BE2C (cell line): ENCODE measurements around the gene CACNA2D3.
A peak's percentile ranks its signal among the peaks of the same experiment; 100 is the strongest.

Experiments
- DNase-seq: peaks from one replicate; pipeline ENCODE4 v3.0.0-alpha.2; 2020
- H3K27me3 ChIP-seq: fragments of 250-450 bp; sonication (Bioruptor Pico); 2 replicates; pipeline ENCODE4 v1.5.1; 2020; ENCODE audit warnings: mild to moderate bottlenecking
- H3K36me3 ChIP-seq: fragments of 250-450 bp; sonication (Bioruptor Pico); 2 replicates; pipeline ENCODE4 v1.5.1; 2020; ENCODE audit warnings: mild to moderate bottlenecking
- H3K4me1 ChIP-seq: fragments of 250-450 bp; sonication (Bioruptor Pico); 2 replicates; pipeline ENCODE4 v1.5.1; 2020
- H3K4me3 ChIP-seq: 2 replicates; pipeline ENCODE4 v1.5.1; 2011; ENCODE audit warnings: low read depth, low read length
- H3K9me3 ChIP-seq: fragments of 250-450 bp; sonication (Bioruptor Pico); 2 replicates; pipeline ENCODE4 v1.5.1; 2020
- TF ChIP-seq, protein P1 (sequence below): IDR thresholded peaks from 2 replicates; pipeline ENCODE4 v1.5.1; 2012; ENCODE audit warnings: mild to moderate bottlenecking, low read depth, low read length

CACNA2D3 gene

DNA sequence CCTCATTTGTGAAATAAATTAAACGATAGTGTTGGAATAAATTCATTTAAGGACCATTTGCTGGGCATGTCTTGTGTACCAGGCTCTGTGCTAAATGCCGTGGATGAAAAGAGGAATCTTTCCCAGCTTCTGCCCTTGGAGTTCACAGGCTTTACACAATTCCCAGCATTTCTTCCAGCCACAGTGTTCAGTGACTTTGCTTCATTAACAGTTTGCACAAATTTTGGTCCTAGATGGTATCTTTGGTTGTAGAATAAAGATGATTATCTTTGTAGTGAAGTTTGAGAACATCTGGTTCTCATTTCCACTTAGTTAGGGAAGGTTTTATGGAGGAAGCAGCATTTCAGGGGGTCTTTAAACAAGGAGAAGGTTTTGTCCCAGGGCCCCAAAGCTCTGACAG lies 705.4 kb downstream of the CACNA2D3 start:
- no peaks in the 10 kb centered on the region for H3K27me3 ChIP-seq
- DNase-seq: no peak
- H3K9me3 ChIP-seq: no peaks in the 10 kb centered on the region
- H3K4me1 ChIP-seq: no peaks in the 10 kb centered on the region
- no peak overlapping the region for H3K4me3 ChIP-seq
- H3K36me3 ChIP-seq: no peaks in the 10 kb centered on the region
- TF ChIP-seq, protein P1, sequence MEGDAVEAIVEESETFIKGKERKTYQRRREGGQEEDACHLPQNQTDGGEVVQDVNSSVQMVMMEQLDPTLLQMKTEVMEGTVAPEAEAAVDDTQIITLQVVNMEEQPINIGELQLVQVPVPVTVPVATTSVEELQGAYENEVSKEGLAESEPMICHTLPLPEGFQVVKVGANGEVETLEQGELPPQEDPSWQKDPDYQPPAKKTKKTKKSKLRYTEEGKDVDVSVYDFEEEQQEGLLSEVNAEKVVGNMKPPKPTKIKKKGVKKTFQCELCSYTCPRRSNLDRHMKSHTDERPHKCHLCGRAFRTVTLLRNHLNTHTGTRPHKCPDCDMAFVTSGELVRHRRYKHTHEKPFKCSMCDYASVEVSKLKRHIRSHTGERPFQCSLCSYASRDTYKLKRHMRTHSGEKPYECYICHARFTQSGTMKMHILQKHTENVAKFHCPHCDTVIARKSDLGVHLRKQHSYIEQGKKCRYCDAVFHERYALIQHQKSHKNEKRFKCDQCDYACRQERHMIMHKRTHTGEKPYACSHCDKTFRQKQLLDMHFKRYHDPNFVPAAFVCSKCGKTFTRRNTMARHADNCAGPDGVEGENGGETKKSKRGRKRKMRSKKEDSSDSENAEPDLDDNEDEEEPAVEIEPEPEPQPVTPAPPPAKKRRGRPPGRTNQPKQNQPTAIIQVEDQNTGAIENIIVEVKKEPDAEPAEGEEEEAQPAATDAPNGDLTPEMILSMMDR: no peak

DNA sequence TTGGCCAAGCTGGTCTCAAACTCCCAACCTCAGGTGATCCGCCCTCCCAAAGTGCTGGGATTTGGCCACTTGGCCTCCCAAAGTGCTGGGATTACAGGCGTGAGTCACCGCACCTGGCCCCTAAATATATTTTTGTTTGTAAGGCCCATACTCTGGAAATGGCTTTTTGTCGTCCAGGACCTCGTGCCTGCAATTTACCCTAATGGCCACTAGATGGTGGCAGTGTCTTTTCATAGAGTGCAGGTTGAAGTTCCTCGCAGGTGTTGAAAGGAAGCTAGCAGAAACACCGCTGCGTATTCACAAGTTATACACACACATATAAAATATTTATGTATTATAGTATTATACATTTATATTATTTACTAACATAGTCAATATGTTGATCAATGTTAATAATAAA lies 708.3 kb downstream of the CACNA2D3 start:
- Histone ChIP-seq H3K27me3 (no peaks in the 10 kb centered on the region), H3K9me3 (no peaks in the 10 kb centered on the region), H3K4me1 (no peaks in the 10 kb centered on the region), H3K36me3 (no peaks in the 10 kb centered on the region), H3K4me3 (no peak overlapping the region)
- TF ChIP-seq, protein P1: peak; percentile 58
- peak; percentile 16 for DNase-seq

DNA sequence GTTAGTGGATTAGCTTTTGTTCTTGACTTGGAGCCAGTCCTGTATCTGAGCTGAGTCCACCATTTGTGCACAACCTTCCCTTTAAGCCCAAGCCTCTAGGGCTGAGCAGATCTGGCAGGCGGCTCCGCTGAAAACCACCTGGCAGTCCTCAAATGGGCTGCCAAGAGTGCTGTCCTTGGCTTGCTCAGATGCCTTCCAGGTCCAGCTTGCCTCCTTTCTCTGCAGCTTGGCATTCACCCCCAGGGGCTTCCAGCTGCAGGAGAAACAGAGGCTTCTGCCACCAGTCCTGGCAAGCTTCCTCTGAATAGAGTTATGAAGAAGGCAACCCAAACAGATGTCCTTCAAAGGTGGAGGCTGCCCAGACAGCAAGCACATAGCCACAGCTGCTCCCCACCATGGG lies 708.8 kb downstream of the CACNA2D3 start:
- TF ChIP-seq, protein P1: no peak
- DNase-seq: no peak

DNA sequence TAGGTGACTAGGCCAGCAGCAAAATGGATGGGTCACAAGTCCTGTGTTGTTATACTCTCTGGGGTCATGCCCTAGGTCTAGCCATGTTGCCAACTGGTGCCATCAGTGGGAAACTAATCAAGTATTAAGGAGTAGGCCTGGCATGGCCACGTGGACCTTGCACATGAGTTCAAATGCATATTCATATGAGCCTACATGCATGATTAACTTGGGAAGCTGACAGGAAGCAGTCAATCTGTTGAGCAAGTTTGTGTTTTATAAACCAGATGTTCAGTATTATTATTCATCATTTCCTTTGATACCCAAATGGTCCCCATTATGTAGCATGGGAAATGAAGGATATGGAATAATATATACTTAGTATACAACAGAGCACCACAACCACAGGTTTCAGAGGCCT lies 710.5 kb downstream of the CACNA2D3 start:
- DNase-seq: no peak
- H3K36me3 ChIP-seq: no peaks in the 10 kb centered on the region

More for the DNA sequence above, 708.8 kb downstream of the CACNA2D3 start:
- Histone ChIP-seq H3K4me3 (no peak overlapping the region), H3K9me3 (no peaks in the 10 kb centered on the region), H3K36me3 (no peaks in the 10 kb centered on the region), H3K27me3 (no peaks in the 10 kb centered on the region), H3K4me1 (no peaks in the 10 kb centered on the region)

DNA sequence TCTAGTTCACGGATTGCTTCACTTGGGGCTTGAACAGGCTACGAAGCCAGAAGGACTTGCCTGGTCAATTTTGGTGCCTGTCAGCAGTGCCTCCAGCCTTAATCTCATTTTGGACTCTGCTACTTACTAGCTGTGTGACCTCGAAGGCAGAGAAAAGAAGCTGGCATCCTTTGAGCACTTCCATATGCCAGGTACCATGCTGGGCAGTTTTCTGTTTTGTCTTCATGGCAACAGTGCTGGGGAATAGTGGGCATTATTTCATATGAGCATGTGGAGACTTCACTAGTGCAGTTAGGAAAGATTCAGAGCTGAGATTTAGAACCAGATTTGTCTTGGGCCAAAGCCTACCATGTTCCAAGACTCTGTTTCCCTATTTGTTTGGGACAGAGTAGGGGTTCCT lies 713.3 kb downstream of the CACNA2D3 start:
- DNase-seq: no peak

More for the DNA sequence above, 710.5 kb downstream of the CACNA2D3 start:
- no peaks in the 10 kb centered on the region for H3K4me1 ChIP-seq
- H3K4me3 ChIP-seq: no peak overlapping the region
- H3K9me3 ChIP-seq: no peaks in the 10 kb centered on the region
- no peaks in the 10 kb centered on the region for H3K27me3 ChIP-seq
- TF ChIP-seq, protein P1: no peak

DNA sequence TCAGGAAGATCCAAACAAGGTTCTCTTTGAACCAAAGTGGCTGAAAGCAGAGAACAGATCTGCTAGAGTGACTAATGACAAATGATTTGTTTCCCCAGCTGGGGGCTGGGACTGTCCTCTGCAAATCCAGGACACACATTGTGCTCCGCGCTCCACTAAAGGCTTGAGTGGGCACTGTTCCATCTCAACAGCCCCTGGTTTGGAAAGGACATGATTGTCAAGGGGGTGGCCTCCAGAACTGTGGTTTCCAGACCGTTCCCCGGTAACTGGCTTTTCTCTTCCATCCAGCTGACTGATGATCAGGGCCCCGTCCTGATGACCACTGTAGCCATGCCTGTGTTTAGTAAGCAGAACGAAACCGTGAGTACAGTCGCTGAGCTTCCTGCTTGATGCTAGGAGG lies 714.5 kb downstream of the CACNA2D3 start:
- H3K36me3 ChIP-seq: no peaks in the 10 kb centered on the region
- peak; percentile 61 for DNase-seq
- H3K4me3 ChIP-seq: no peak overlapping the region
- no peaks in the 10 kb centered on the region for H3K27me3 ChIP-seq
- H3K9me3 ChIP-seq: no peaks in the 10 kb centered on the region
- no peaks in the 10 kb centered on the region for H3K4me1 ChIP-seq
- TF ChIP-seq, protein P1: no peak

More for the DNA sequence above, 713.3 kb downstream of the CACNA2D3 start:
- TF ChIP-seq, protein P1: no peak
- H3K36me3 ChIP-seq: no peaks in the 10 kb centered on the region
- H3K4me1 ChIP-seq: no peaks in the 10 kb centered on the region
- no peak overlapping the region for H3K4me3 ChIP-seq
- H3K9me3 ChIP-seq: no peaks in the 10 kb centered on the region
- no peaks in the 10 kb centered on the region for H3K27me3 ChIP-seq
